OCI-LY1 (cell line): ENCODE data around the gene ZNRF3.

Source experiments
- EZH2 ChIP-seq: fragments of 200-600 bp; sonication (generic), shearing (Covaris generic); IDR thresholded peaks from 2 replicates; pipeline ENCODE4 v1.8.0; 2017; ENCODE audit warnings: borderline replicate concordance, mixed run types, mild to moderate bottlenecking, antibody characterized with exemption, low read length, moderate library complexity, mixed read lengths
- TF ChIP-seq, protein P1 (sequence below): fragments of 200-600 bp; sonication (generic), shearing (Covaris generic); IDR thresholded peaks from 2 replicates; pipeline ENCODE4 v1.5.1; 2017; ENCODE audit warnings: mild to moderate bottlenecking, antibody characterized with exemption, low read length, moderate library complexity, mixed read lengths

DNA sequence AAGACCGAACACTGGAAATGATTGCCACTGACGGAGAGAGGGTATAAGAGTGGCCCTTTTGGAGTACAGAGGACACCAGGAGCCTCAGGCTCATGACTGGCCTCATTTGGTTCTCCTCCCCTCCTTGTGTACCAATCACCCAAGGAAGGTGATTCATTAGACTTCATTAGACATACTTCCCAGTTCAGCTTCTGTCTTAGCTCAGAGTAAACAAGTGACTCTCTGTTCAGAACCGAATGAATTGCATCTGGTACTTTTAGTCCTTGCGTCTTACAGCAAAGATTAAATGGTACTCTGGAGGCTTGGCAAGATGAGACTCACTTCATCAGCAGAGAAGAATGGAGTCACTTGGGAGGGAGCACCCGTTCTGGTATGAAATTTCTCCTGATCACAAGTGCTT lies 75.2 kb downstream of the ZNRF3 start:
- TF ChIP-seq, protein P1, sequence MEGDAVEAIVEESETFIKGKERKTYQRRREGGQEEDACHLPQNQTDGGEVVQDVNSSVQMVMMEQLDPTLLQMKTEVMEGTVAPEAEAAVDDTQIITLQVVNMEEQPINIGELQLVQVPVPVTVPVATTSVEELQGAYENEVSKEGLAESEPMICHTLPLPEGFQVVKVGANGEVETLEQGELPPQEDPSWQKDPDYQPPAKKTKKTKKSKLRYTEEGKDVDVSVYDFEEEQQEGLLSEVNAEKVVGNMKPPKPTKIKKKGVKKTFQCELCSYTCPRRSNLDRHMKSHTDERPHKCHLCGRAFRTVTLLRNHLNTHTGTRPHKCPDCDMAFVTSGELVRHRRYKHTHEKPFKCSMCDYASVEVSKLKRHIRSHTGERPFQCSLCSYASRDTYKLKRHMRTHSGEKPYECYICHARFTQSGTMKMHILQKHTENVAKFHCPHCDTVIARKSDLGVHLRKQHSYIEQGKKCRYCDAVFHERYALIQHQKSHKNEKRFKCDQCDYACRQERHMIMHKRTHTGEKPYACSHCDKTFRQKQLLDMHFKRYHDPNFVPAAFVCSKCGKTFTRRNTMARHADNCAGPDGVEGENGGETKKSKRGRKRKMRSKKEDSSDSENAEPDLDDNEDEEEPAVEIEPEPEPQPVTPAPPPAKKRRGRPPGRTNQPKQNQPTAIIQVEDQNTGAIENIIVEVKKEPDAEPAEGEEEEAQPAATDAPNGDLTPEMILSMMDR, result no peak
- no peak for TF ChIP-seq EZH2
